WTC11 (cell line): ENCODE measurements around the gene YPEL1. TPM values are rescaled to one million over a fixed set of nuclear protein-coding genes. Genes with fewer than 3 reads are reported as not detected.

ENCODE experiments used
- ATAC-seq: fragments of 200-7000 bp; cut with Tn5 transposase; 2 replicates; pipeline ENCODE4 v1.10.0; 2021; ENCODE audit warnings: mild to moderate bottlenecking, moderate library complexity
- CTCF ChIA-PET: fragments of 300-600 bp; sonication (Branson Sonifier 250); formaldehyde crosslinking; loops from one replicate; lab custom pipeline; 2021; ENCODE audit warnings: antibody characterized with exemption; lab: Charles Lee
- POLR2A ChIA-PET: fragments of 350-600 bp; sonication (Branson Sonifier 250); formaldehyde crosslinking; loops from one replicate; lab custom pipeline; 2021; ENCODE audit warnings: antibody characterized with exemption; lab: Charles Lee
- DNase-seq: peaks from one replicate; pipeline ENCODE4 v3.0.0; 2021; ENCODE audit warnings: low spot score
- H3K27ac Mint-ChIP-seq: 2 replicates; pipeline ENCODE4 v1.8.0; 2021; ENCODE audit warnings: mixed read lengths
- H3K27me3 Mint-ChIP-seq: 2 replicates; pipeline ENCODE4 v1.8.0; 2021; ENCODE audit warnings: low read depth, mild to moderate bottlenecking, moderate library complexity, mixed read lengths
- H3K36me3 Mint-ChIP-seq: 2 replicates; pipeline ENCODE4 v1.8.0; 2021; ENCODE audit warnings: mixed read lengths
- H3K4me1 Mint-ChIP-seq: 2 replicates; pipeline ENCODE4 v1.8.0; 2022; ENCODE audit warnings: mixed read lengths
- H3K4me3 Mint-ChIP-seq: 2 replicates; pipeline ENCODE4 v1.8.0; 2021; ENCODE audit warnings: mild to moderate bottlenecking, moderate library complexity, mixed read lengths
- H3K9me3 Mint-ChIP-seq: 2 replicates; pipeline ENCODE4 v1.8.0; 2021; ENCODE audit warnings: mixed read lengths
- ATF1 ChIP-seq: sonication (generic); formaldehyde crosslinking; IDR thresholded peaks from 2 replicates; pipeline ENCODE4 v1.8.1; 2023; ENCODE audit warnings: mild to moderate bottlenecking, moderate library complexity, missing genetic modification reagents
- ATF2 ChIP-seq: sonication (generic); formaldehyde crosslinking; IDR thresholded peaks from 2 replicates; pipeline ENCODE4 v1.8.1; 2022; ENCODE audit warnings: low read depth, missing genetic modification reagents, borderline replicate concordance
- CREB1 ChIP-seq: sonication (generic); formaldehyde crosslinking; IDR thresholded peaks from 2 replicates; pipeline ENCODE4 v1.8.0; 2023; ENCODE audit warnings: mild to moderate bottlenecking, missing genetic modification reagents
- ELF4 ChIP-seq: sonication (generic); formaldehyde crosslinking; IDR thresholded peaks from 2 replicates; pipeline ENCODE4 v1.8.1; 2022; ENCODE audit warnings: low read depth, mild to moderate bottlenecking, moderate library complexity, missing genetic modification reagents
- ERG ChIP-seq: fragments of 250-450 bp; sonication (Bioruptor Pico); IDR thresholded peaks from 2 replicates; pipeline ENCODE4 v1.8.0; 2021; ENCODE audit warnings: mild to moderate bottlenecking
- ETV6 ChIP-seq: sonication (generic); formaldehyde crosslinking; IDR thresholded peaks from 2 replicates; pipeline ENCODE4 v1.8.1; 2022; ENCODE audit warnings: mild to moderate bottlenecking, missing genetic modification reagents
- FOXK1 ChIP-seq: sonication (generic); formaldehyde crosslinking; IDR thresholded peaks from 2 replicates; pipeline ENCODE4 v1.8.0; 2022; ENCODE audit warnings: mild to moderate bottlenecking, moderate library complexity, missing genetic modification reagents
- FOXP1 ChIP-seq: sonication (generic); formaldehyde crosslinking; IDR thresholded peaks from 2 replicates; pipeline ENCODE4 v1.8.0; 2022; ENCODE audit warnings: missing genetic modification reagents, mild to moderate bottlenecking, moderate library complexity, borderline replicate concordance
- GABPB1 ChIP-seq: sonication (generic); formaldehyde crosslinking; IDR thresholded peaks from 2 replicates; pipeline ENCODE4 v1.8.1; 2023; ENCODE audit warnings: mild to moderate bottlenecking, missing genetic modification reagents
- GTF2I ChIP-seq: fragments of 250-450 bp; sonication (Bioruptor Pico); conservative IDR thresholded peaks from 2 replicates; pipeline ENCODE4 v1.4.0; 2021; ENCODE audit warnings: mild to moderate bottlenecking
- IRF2 ChIP-seq: sonication (generic); formaldehyde crosslinking; IDR thresholded peaks from 2 replicates; pipeline ENCODE4 v1.8.0; 2022; ENCODE audit warnings: low read depth, missing genetic modification reagents, borderline replicate concordance
- JUN ChIP-seq: sonication (generic); formaldehyde crosslinking; IDR thresholded peaks from 2 replicates; pipeline ENCODE4 v1.8.0; 2023; ENCODE audit warnings: mild to moderate bottlenecking, missing genetic modification reagents
- MAX ChIP-seq: sonication (generic); formaldehyde crosslinking; IDR thresholded peaks from 2 replicates; pipeline ENCODE4 v1.8.0; 2022; ENCODE audit warnings: mild to moderate bottlenecking, missing genetic modification reagents
- MLX ChIP-seq: sonication (generic); formaldehyde crosslinking; IDR thresholded peaks from 2 replicates; pipeline ENCODE4 v1.8.1; 2023; ENCODE audit warnings: mild to moderate bottlenecking, missing genetic modification reagents, moderate library complexity
- MXD4 ChIP-seq: fragments of 250-450 bp; sonication (Bioruptor Pico); IDR thresholded peaks from 2 replicates; pipeline ENCODE4 v1.8.0; 2021; ENCODE audit warnings: mild to moderate bottlenecking, moderate library complexity, borderline replicate concordance
- MYBL2 ChIP-seq: sonication (generic); formaldehyde crosslinking; IDR thresholded peaks from 2 replicates; pipeline ENCODE4 v1.8.1; 2023; ENCODE audit warnings: mild to moderate bottlenecking, moderate library complexity, missing genetic modification reagents
- NFATC4 ChIP-seq: fragments of 250-450 bp; sonication (Bioruptor Pico); IDR thresholded peaks from 2 replicates; pipeline ENCODE4 v1.9.0; 2021; ENCODE audit warnings: mild to moderate bottlenecking
- NFE2L1 ChIP-seq: sonication (generic); formaldehyde crosslinking; IDR thresholded peaks from 2 replicates; pipeline ENCODE4 v1.8.1; 2023; ENCODE audit warnings: missing genetic modification reagents
- NFYB ChIP-seq: sonication (generic); formaldehyde crosslinking; conservative IDR thresholded peaks from 2 replicates; pipeline ENCODE4 v1.8.0; 2022; ENCODE audit warnings: low read depth, missing genetic modification reagents
- NR1H2 ChIP-seq: sonication (generic); formaldehyde crosslinking; IDR thresholded peaks from 2 replicates; pipeline ENCODE4 v1.9.0; 2021; ENCODE audit warnings: mild to moderate bottlenecking, moderate library complexity, missing genetic modification reagents
- OVOL2 ChIP-seq: fragments of 250-450 bp; sonication (Bioruptor Pico); IDR thresholded peaks from 2 replicates; pipeline ENCODE4 v1.9.0; 2021; ENCODE audit warnings: mild to moderate bottlenecking, borderline replicate concordance
- TEAD1 ChIP-seq: sonication (generic); formaldehyde crosslinking; IDR thresholded peaks from 2 replicates; pipeline ENCODE4 v1.8.0; 2022; ENCODE audit warnings: mild to moderate bottlenecking, missing genetic modification reagents
- USF2 ChIP-seq: sonication (generic); formaldehyde crosslinking; IDR thresholded peaks from 2 replicates; pipeline ENCODE4 v1.8.1; 2023; ENCODE audit warnings: mild to moderate bottlenecking, missing genetic modification reagents, moderate library complexity
- ZNF138 ChIP-seq: sonication (generic); formaldehyde crosslinking; conservative IDR thresholded peaks from 2 replicates; pipeline ENCODE4 v1.8.1; 2022; ENCODE audit warnings: mild to moderate bottlenecking, moderate library complexity, missing genetic modification reagents
- ZNF263 ChIP-seq: sonication (generic); formaldehyde crosslinking; IDR thresholded peaks from 2 replicates; pipeline ENCODE4 v1.8.1; 2022; ENCODE audit warnings: low read depth, mild to moderate bottlenecking, moderate library complexity, missing genetic modification reagents
- ZNF423 ChIP-seq: fragments of 250-450 bp; sonication (Bioruptor Pico); IDR thresholded peaks from 2 replicates; pipeline ENCODE4 v2.1.2; 2022; ENCODE audit warnings: mild to moderate bottlenecking, moderate library complexity
- total RNA-seq: library from RNA; stranded (reverse); gene quantifications from 3 replicates; pipeline ENCODE4 v1.2.3, GENCODE V29; 2021
- TF ChIP-seq, protein P1 (sequence below): sonication (generic); formaldehyde crosslinking; IDR thresholded peaks from 2 replicates; pipeline ENCODE4 v1.8.1; 2023; ENCODE audit warnings: mild to moderate bottlenecking, missing genetic modification reagents
- TF ChIP-seq, protein P2 (sequence below): fragments of 250-450 bp; sonication (Bioruptor Pico); IDR thresholded peaks from 2 replicates; pipeline ENCODE4 v1.9.0; 2021; ENCODE audit warnings: mild to moderate bottlenecking

The YPEL1 gene
- total RNA-seq, 1 experiment from 2014 or later: 7.7 TPM

DNA sequence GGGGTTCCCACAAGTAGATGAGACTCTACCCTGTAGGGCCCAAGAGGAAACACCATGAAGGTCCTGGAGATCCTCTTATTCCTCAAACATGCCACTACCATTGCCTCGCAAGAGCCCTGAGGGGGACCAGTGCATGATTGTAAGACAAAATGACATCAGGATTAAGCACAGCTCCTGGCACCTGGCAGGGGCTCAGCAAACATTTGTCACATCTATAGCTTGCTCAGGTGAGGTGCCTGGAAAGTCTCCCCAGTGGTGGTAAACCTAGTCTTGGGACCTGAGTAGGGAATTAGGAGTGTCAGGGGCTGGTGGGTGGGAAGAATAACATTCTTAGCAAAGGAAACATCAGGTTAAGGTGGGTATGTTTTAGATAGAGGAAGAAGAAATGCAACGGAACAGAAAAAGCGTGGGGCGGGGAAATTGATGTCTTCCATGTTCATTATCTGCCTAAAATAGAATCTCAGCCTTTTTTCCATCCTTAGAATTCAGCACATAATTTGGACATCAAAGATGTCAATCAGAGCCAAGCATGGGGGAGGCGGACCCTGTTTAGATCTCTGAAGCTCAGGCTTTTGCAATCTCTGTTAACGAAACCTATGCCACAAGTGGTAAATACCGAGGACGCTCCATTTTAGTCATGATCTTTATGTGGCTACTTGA, 924 bp downstream of the YPEL1 start:
- Mint-ChIP-seq H3K4me3 (peak overlapping the region; percentile 85), H3K9me3 (no peaks in the 10 kb centered on the region), H3K4me1 (peaks cover 16% of the 10 kb centered on the region), H3K27me3 (peaks cover 56% of the 10 kb centered on the region), H3K27ac (peak overlapping the region; percentile 47), H3K36me3 (no peaks in the 10 kb centered on the region)
- ChIA-PET CTCF (interaction anchor here (1.0 to 2.0 kb wide), 3 partner anchors 9 to 203 kb away, joined by 4 to 11 read pairs (median 6); partner anchors contain the start of gene SDF2L1), POLR2A (no interaction called here)
- no peak for ATAC-seq
- DNase-seq: no peak
- no peak for TF ChIP-seq TEAD1 (CRISPR knock-in tag)
- TF ChIP-seq ETV6 (CRISPR knock-in tag): no peak
- no peak for TF ChIP-seq ATF2 (CRISPR knock-in tag)
- no peak for TF ChIP-seq FOXK1
- no peak for TF ChIP-seq USF2 (CRISPR knock-in tag)
- no peak for TF ChIP-seq GABPB1 (CRISPR knock-in tag)
- TF ChIP-seq ZNF423 (CRISPR knock-in tag): no peak
- no peak for TF ChIP-seq NFE2L1 (CRISPR knock-in tag)
- TF ChIP-seq ZNF138 (CRISPR knock-in tag): no peak
- no peak for TF ChIP-seq ZNF263 (CRISPR knock-in tag)
- no peak for TF ChIP-seq GTF2I (CRISPR knock-in tag)
- no peak for TF ChIP-seq CREB1 (CRISPR knock-in tag)
- no peak for TF ChIP-seq MLX (CRISPR knock-in tag)
- no peak for TF ChIP-seq FOXP1
- TF ChIP-seq NFYB (CRISPR knock-in tag): no peak
- no peak for TF ChIP-seq OVOL2 (CRISPR knock-in tag)

GRCh38 chr22:21731503-21731902, 4.1 kb downstream of the YPEL1 start:
- Mint-ChIP-seq H3K9me3 (no peaks in the 10 kb centered on the region), H3K27ac (no peak overlapping the region), H3K4me1 (peaks cover 10% of the 10 kb centered on the region), H3K27me3 (peaks cover 28% of the 10 kb centered on the region), H3K36me3 (no peaks in the 10 kb centered on the region), H3K4me3 (no peak overlapping the region)
- ChIA-PET POLR2A (no interaction called here), CTCF (no interaction called here)
- ATAC-seq (no peak), DNase-seq (no peak)
- TF ChIP-seq JUN (no peak), ATF1 (CRISPR knock-in tag) (no peak), MLX (CRISPR knock-in tag) (no peak), MYBL2 (no peak), MXD4 (CRISPR knock-in tag) (no peak), NR1H2 (CRISPR knock-in tag) (no peak), ELF4 (CRISPR knock-in tag) (no peak), NFATC4 (CRISPR knock-in tag) (no peak), IRF2 (CRISPR knock-in tag) (no peak), CREB1 (CRISPR knock-in tag) (no peak), ERG (CRISPR knock-in tag) (no peak), MAX (CRISPR knock-in tag) (no peak)
- TF ChIP-seq, protein P1, sequence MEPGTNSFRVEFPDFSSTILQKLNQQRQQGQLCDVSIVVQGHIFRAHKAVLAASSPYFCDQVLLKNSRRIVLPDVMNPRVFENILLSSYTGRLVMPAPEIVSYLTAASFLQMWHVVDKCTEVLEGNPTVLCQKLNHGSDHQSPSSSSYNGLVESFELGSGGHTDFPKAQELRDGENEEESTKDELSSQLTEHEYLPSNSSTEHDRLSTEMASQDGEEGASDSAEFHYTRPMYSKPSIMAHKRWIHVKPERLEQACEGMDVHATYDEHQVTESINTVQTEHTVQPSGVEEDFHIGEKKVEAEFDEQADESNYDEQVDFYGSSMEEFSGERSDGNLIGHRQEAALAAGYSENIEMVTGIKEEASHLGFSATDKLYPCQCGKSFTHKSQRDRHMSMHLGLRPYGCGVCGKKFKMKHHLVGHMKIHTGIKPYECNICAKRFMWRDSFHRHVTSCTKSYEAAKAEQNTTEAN (CRISPR knock-in tag): no peak
- TF ChIP-seq, protein P2, sequence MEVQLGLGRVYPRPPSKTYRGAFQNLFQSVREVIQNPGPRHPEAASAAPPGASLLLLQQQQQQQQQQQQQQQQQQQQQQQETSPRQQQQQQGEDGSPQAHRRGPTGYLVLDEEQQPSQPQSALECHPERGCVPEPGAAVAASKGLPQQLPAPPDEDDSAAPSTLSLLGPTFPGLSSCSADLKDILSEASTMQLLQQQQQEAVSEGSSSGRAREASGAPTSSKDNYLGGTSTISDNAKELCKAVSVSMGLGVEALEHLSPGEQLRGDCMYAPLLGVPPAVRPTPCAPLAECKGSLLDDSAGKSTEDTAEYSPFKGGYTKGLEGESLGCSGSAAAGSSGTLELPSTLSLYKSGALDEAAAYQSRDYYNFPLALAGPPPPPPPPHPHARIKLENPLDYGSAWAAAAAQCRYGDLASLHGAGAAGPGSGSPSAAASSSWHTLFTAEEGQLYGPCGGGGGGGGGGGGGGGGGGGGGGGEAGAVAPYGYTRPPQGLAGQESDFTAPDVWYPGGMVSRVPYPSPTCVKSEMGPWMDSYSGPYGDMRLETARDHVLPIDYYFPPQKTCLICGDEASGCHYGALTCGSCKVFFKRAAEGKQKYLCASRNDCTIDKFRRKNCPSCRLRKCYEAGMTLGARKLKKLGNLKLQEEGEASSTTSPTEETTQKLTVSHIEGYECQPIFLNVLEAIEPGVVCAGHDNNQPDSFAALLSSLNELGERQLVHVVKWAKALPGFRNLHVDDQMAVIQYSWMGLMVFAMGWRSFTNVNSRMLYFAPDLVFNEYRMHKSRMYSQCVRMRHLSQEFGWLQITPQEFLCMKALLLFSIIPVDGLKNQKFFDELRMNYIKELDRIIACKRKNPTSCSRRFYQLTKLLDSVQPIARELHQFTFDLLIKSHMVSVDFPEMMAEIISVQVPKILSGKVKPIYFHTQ (CRISPR knock-in tag): no peak
